ENCODE measurements around the gene BRI3. TPM values are rescaled to one million over a fixed set of nuclear protein-coding genes. Genes with fewer than 3 reads are reported as not detected.

BRI3 gene
- total and polyA plus RNA-seq, 9 of the 15 experiments (the other 6 are each of a cell fraction or from before 2014, with no cell fraction given) = 4.3 to 57.4 (median 18.6) TPM

GRCh38 chr7:98276241-98276761 is 5.2 kb upstream of the BRI3 start:
- WGBS (ENCODE audit: insufficient coverage, low coverage, missing lambda C conversion rate) = 47% methylated on average over 5 of the region's 5 CpGs
- H3K4me1 ChIP-seq (replicated peaks in 1 of 2; ENCODE audit: control insufficient read depth in 2 of 2, insufficient read depth in 2 of 2, low read length in 2 of 2) = peaks cover 2 to 8% of the 10 kb centered on the region in 2 experiments; a peak in 3 of 5 replicates
- H2AFZ ChIP-seq (ENCODE audit: low read depth, low read length) = 0 out of 2 replicates have a peak overlapping the region, but pooled peaks have one; percentile 16
- no peaks in the 10 kb centered on the region for H3K9me1 ChIP-seq (ENCODE audit: control insufficient read depth, insufficient read depth, low read length)
- no peak overlapping the region for H3K4me3 ChIP-seq
- H3K9me3 ChIP-seq (replicated peaks; ENCODE audit: control insufficient read depth, insufficient read depth, low read depth, low read length) = no peaks in the 10 kb centered on the region
- H3K9ac ChIP-seq (ENCODE audit: insufficient read depth in 1 of 2, low read depth in 2 of 2, low read length in 2 of 2) = no peak overlapping the region
- DNase-seq (ENCODE audit: extremely low read depth in 1 of 4, low spot score in 3 of 4) = no peak
- ChIA-PET CTCF (ENCODE audit: low intra/inter-chr PET ratio) (no interaction called here), POLR2A (no interaction called here)
- no peaks in the 10 kb centered on the region for H3K27me3 ChIP-seq (ENCODE audit: control insufficient read depth in 2 of 2, insufficient read depth in 2 of 2, low read length in 2 of 2)
- intact Hi-C loops (cut with micrococcal nuclease) (no loop called here), in situ Hi-C loops (cut with MboI) (no loop called here)
- TF ChIP-seq EP300 (IDR thresholded peaks at IDR 0.05; ENCODE audit: low read length) (no peak), EGR1 (conservative IDR thresholded peaks at IDR 0.05) (no peak), JUNB (CRISPR knock-in tag; conservative IDR thresholded peaks at IDR 0.05) (no peak)
- no peak for FAIRE-seq
- H4K20me1 ChIP-seq (replicated peaks; ENCODE audit: control insufficient read depth, insufficient read depth, low read length) = no peaks in the 10 kb centered on the region
- ATAC-seq = no peak
- BruUV-seq (replicated peaks) = no TSS peak
- no peaks in the 10 kb centered on the region for H3K79me2 ChIP-seq (ENCODE audit: control insufficient read depth, insufficient read depth, low read length)
- H3K36me3 ChIP-seq (ENCODE audit: control insufficient read depth, insufficient read depth, low read length) = no peaks in the 10 kb centered on the region
- no peak overlapping the region for H3K27ac ChIP-seq (ENCODE audit: extremely low read depth, low read depth, low read length)
- no peak overlapping the region for H3K4me2 ChIP-seq (ENCODE audit: insufficient read depth, low read length)

DNA sequence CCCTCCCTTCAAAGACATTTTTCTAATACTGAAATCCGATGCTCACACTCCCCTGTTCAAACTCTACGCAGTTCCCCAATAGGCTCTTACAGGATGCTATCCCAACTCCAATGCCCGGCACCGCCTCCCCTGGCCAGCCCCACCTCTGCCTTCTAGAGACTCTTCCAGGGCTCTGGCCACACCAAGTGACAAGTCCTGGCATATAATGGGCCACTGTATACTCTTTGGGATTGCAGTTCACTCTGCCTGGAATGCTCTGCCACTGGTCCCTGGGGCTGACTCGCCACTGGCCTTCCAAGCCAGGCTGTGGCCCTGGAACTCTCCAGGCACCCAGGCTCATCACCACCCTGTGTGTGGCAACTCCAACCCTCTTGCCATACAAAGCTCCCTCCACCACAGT is 3.1 kb upstream of the BRI3 start:
- ChIA-PET POLR2A (no interaction called here), CTCF (ENCODE audit: low intra/inter-chr PET ratio) (no interaction called here)
- peaks cover 3% of the 10 kb centered on the region; the same call in 1 of the 3 replicates for H3K36me3 ChIP-seq (ENCODE audit: control insufficient read depth, insufficient read depth, low read length)
- intact Hi-C loops (cut with micrococcal nuclease) = no loop called here
- no peak overlapping the region for H3K27ac ChIP-seq (ENCODE audit: extremely low read depth, low read depth, low read length)
- peak overlapping the region in 1 of 2 experiments; percentile 68; a peak in 1 of 4 replicates for H3K9ac ChIP-seq (ENCODE audit: insufficient read depth in 1 of 2, low read depth in 2 of 2, low read length in 2 of 2)
- peaks cover 8 to 22% of the 10 kb centered on the region in 2 experiments; a peak in 4 of 5 replicates for H3K4me1 ChIP-seq (replicated peaks in 1 of 2; ENCODE audit: control insufficient read depth in 2 of 2, insufficient read depth in 2 of 2, low read length in 2 of 2)
- H2AFZ ChIP-seq (ENCODE audit: low read depth, low read length) = no peak overlapping the region
- no peak overlapping the region for H3K4me2 ChIP-seq (ENCODE audit: insufficient read depth, low read length)
- no peak overlapping the region for H3K4me3 ChIP-seq
- H3K9me1 ChIP-seq (ENCODE audit: control insufficient read depth, insufficient read depth, low read length) = no peaks in the 10 kb centered on the region
- in situ Hi-C loops (cut with MboI) = no loop called here
- ATAC-seq (no peak), FAIRE-seq (no peak), DNase-seq (ENCODE audit: extremely low read depth in 1 of 4, low spot score in 3 of 4) (no peak)
- BruUV-seq (replicated peaks) = no TSS peak
- H3K27me3 ChIP-seq (ENCODE audit: control insufficient read depth in 2 of 2, insufficient read depth in 2 of 2, low read length in 2 of 2) = no peaks in the 10 kb centered on the region
- no peaks in the 10 kb centered on the region for H4K20me1 ChIP-seq (replicated peaks; ENCODE audit: control insufficient read depth, insufficient read depth, low read length)
- no peak for TF ChIP-seq NFATC3 (IDR thresholded peaks at IDR 0.05)
- TF ChIP-seq, protein P1, sequence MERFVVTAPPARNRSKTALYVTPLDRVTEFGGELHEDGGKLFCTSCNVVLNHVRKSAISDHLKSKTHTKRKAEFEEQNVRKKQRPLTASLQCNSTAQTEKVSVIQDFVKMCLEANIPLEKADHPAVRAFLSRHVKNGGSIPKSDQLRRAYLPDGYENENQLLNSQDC (CRISPR knock-in tag; IDR thresholded peaks at IDR 0.05) = no peak
- no peaks in the 10 kb centered on the region for H3K9me3 ChIP-seq (replicated peaks; ENCODE audit: control insufficient read depth, insufficient read depth, low read depth, low read length)
- 38% methylated on average over 4 of the region's 5 CpGs for WGBS (ENCODE audit: insufficient coverage, low coverage, missing lambda C conversion rate)
- peaks cover 16% of the 10 kb centered on the region for H3K79me2 ChIP-seq (ENCODE audit: control insufficient read depth, insufficient read depth, low read length)
